OCI-LY1 (cell line): ENCODE data around the gene TRAPPC2L.

Experiments
- H2AFZ ChIP-seq: fragments of 200-600 bp; sonication (generic), shearing (Covaris generic); 2 replicates; pipeline ENCODE4 v1.6.0; 2014; ENCODE audit warnings: antibody characterized with exemption, mild to moderate bottlenecking, low read length
- H3F3A ChIP-seq: fragments of 200-600 bp; sonication (generic), shearing (Covaris generic); 2 replicates; pipeline ENCODE4 v1.6.0; 2014; ENCODE audit warnings: mild to moderate bottlenecking, antibody characterized with exemption, low read length, moderate library complexity; ENCODE audit not compliant: insufficient read depth
- H3K27ac ChIP-seq: fragments of 200-600 bp; sonication (generic); 2 replicates; pipeline ENCODE4 v1.5.1; 2014; ENCODE audit warnings: low read length, mixed run types, mild to moderate bottlenecking, low read depth; ENCODE audit not compliant: poor library complexity, severe bottlenecking
- H3K27me3 ChIP-seq: fragments of 200-600 bp; sonication (generic); 2 replicates; pipeline ENCODE4 v1.6.0; 2014; ENCODE audit warnings: antibody characterized with exemption, mild to moderate bottlenecking, low read length, moderate library complexity; ENCODE audit not compliant: insufficient read depth
- H3K36me3 ChIP-seq: fragments of 200-600 bp; sonication (generic); 2 replicates; pipeline ENCODE4 v1.6.1; 2014; ENCODE audit warnings: mild to moderate bottlenecking, antibody characterized with exemption, low read length, moderate library complexity, mixed read lengths; ENCODE audit not compliant: insufficient read depth
- H3K4me1 ChIP-seq: fragments of 200-600 bp; sonication (generic); 2 replicates; pipeline ENCODE4 v1.5.1; 2014; ENCODE audit warnings: mild to moderate bottlenecking, low read length, moderate library complexity; ENCODE audit not compliant: insufficient read depth, severe bottlenecking
- H3K4me2 ChIP-seq: fragments of 200-600 bp; sonication (generic), shearing (Covaris generic); 2 replicates; pipeline ENCODE4 v1.6.1; 2014; ENCODE audit warnings: low read length
- H3K4me3 ChIP-seq: fragments of 200-600 bp; sonication (generic); 2 replicates; pipeline ENCODE4 v1.5.1; 2014; ENCODE audit warnings: low read length, low read depth, mild to moderate bottlenecking, mixed read lengths; ENCODE audit not compliant: poor library complexity, severe bottlenecking
- H3K79me2 ChIP-seq: fragments of 200-600 bp; shearing (Covaris generic); 2 replicates; pipeline ENCODE4 v1.6.1; 2016; ENCODE audit warnings: mixed run types, low read length, mixed read lengths; ENCODE audit not compliant: insufficient read depth
- H3K9ac ChIP-seq: fragments of 200-600 bp; sonication (generic), shearing (Covaris generic); 2 replicates; pipeline ENCODE4 v1.6.1; 2014; ENCODE audit warnings: mild to moderate bottlenecking, low read length, mixed read lengths
- H3K9me2 ChIP-seq: fragments of 200-600 bp; sonication (generic), shearing (Covaris generic); 2 replicates; pipeline ENCODE4 v1.6.1; 2014; ENCODE audit warnings: low read depth, mild to moderate bottlenecking, low read length, mixed read lengths
- H3K9me3 ChIP-seq: fragments of 200-600 bp; shearing (Covaris generic); 2 replicates; pipeline ENCODE4 v1.6.1; 2014; ENCODE audit warnings: low read length, mixed read lengths
- H4K20me1 ChIP-seq: fragments of 200-600 bp; sonication (generic), shearing (Covaris generic); 2 replicates; pipeline ENCODE4 v1.6.0; 2016; ENCODE audit warnings: mild to moderate bottlenecking, low read length; ENCODE audit not compliant: insufficient read depth
- CTCF ChIP-seq: fragments of 200-600 bp; sonication (generic), shearing (Covaris generic); IDR thresholded peaks from 2 replicates; pipeline ENCODE4 v1.5.1; 2017; ENCODE audit warnings: mild to moderate bottlenecking, antibody characterized with exemption, low read length, moderate library complexity, mixed read lengths
- EZH2 ChIP-seq: fragments of 200-600 bp; sonication (generic), shearing (Covaris generic); IDR thresholded peaks from 2 replicates; pipeline ENCODE4 v1.8.0; 2017; ENCODE audit warnings: borderline replicate concordance, mixed run types, mild to moderate bottlenecking, antibody characterized with exemption, low read length, moderate library complexity, mixed read lengths

Gene TRAPPC2L

GRCh38 chr16:88869673-88869980 lies 12.7 kb downstream of the TRAPPC2L start:
- H3K9me3 ChIP-seq, result no peaks in the 10 kb centered on the region
- H3K4me2 ChIP-seq, result no peak overlapping the region
- no peak overlapping the region for H3K4me3 ChIP-seq
- H3K36me3 ChIP-seq, result no peaks in the 10 kb centered on the region
- no peaks in the 10 kb centered on the region for H4K20me1 ChIP-seq
- H3K4me1 ChIP-seq, result no peaks in the 10 kb centered on the region
- H3F3A ChIP-seq, result no peaks in the 10 kb centered on the region
- TF ChIP-seq CTCF (no peak), EZH2 (no peak)
- H3K79me2 ChIP-seq, result no peaks in the 10 kb centered on the region
- no peak overlapping the region for H3K27ac ChIP-seq
- H3K9ac ChIP-seq, result no peak overlapping the region
- no peaks in the 10 kb centered on the region for H3K9me2 ChIP-seq
- H3K27me3 ChIP-seq, result peaks cover 26% of the 10 kb centered on the region
- H2AFZ ChIP-seq, result no peak overlapping the region

DNA sequence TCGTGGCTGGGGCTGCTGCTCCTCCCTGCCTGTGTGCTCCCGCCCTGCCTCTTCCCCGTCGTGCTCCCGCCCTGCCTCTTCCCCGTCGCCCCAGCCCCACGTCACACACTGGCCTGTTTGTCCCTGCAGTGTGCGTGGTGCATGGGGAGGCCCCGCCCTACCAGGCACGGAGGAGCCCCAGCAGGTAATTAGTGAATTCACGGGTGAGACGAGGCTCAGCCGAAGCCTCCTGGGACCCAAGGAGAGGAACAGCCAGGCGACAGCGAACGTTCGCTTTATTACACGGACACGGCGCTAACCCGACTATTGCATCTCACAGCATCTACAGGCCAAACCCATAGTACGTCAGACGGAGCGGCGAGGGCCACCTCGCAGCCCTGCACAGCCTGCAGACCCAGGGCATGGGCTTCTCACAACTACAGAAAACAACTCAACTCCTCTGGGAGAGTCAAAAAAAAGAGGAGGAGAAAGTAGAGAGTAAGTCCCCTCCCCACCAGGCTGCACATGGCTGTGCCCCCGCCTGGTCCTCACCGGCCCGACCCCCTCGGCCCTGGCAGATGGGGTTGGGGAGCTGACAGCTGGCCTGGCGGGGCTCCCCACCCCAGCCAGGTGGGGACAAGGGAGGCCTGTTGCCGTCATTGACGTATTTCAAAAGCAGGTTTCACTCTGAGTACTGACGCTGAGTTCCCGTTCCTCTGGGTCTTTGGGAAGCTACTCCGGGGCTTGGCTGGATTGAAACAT lies 13.9 kb downstream of the TRAPPC2L start:
- Histone ChIP-seq H3K27me3 (peaks cover 26% of the 10 kb centered on the region), H2AFZ (no peak overlapping the region), H3K9me3 (no peaks in the 10 kb centered on the region), H3K9me2 (no peaks in the 10 kb centered on the region), H3K36me3 (no peaks in the 10 kb centered on the region; the same call in 1 of the 2 replicates), H3K4me1 (no peaks in the 10 kb centered on the region), H3F3A (no peaks in the 10 kb centered on the region), H3K79me2 (no peaks in the 10 kb centered on the region), H4K20me1 (no peaks in the 10 kb centered on the region), H3K4me2 (no peak overlapping the region), H3K4me3 (no peak overlapping the region), H3K27ac (no peak overlapping the region), H3K9ac (no peak overlapping the region)
- TF ChIP-seq CTCF, result no peak
- TF ChIP-seq EZH2, result no peak

DNA sequence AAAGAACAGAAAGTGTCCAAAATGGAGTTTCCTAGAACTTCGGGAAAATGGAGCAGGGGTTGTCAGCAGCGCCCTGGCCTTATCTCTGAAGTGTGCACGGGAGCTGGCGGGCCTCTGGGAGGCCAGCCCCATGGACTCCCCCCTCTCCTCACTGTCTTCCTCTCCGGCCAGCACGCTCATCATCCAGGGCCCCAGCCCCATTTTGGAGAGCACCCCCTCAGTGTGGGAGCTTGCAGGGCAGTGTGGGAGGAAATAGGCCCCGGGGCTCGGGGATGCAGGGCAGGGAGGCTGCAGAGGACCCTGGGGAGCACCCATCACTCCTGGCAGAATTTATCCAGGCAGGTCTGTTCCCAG lies 14.4 kb downstream of the TRAPPC2L start:
- Histone ChIP-seq H2AFZ (no peak overlapping the region), H3K9me3 (no peaks in the 10 kb centered on the region), H3K9me2 (no peaks in the 10 kb centered on the region), H3K4me3 (no peak overlapping the region), H3K36me3 (no peaks in the 10 kb centered on the region; the same call in 1 of the 2 replicates), H4K20me1 (no peaks in the 10 kb centered on the region), H3F3A (no peaks in the 10 kb centered on the region), H3K4me2 (no peak overlapping the region), H3K27me3 (peaks cover 26% of the 10 kb centered on the region), H3K4me1 (no peaks in the 10 kb centered on the region), H3K9ac (no peak overlapping the region), H3K79me2 (no peaks in the 10 kb centered on the region), H3K27ac (no peak overlapping the region)
- no peak for TF ChIP-seq CTCF
- no peak for TF ChIP-seq EZH2
